ENCODE results near the gene IRF1. TPM values are rescaled to one million over a fixed set of nuclear protein-coding genes. Genes with fewer than 3 reads are reported as not detected.
A peak's percentile ranks its signal among the peaks of the same experiment; 100 is the strongest.

IRF1 gene
- total RNA-seq, 1 donor from 2014 or later = 58.9 TPM

DNA sequence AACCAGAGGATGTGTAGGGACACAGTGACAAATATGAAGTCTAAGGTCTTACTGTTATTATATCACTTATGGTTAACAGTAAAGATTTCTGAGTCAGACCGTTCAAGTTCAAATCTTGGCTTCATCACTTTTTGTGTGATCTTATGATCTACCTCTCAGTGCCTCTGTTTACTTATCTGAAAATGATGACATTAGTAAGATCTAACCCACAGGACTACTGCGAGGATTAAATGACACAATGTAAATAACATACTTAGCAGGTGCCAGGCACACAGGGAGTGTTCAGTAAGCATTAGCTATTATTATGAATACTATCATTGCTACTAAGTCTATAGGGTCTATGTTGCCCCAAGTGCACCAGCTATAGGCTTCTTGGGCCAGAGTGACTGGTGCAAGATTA lies 2.0 kb downstream of the IRF1 start:
- Mint-ChIP-seq H3K9me3 (ENCODE audit: unreplicated experiment) (no peaks in the 10 kb centered on the region), H3K4me1 (ENCODE audit: unreplicated experiment) (peaks cover 42% of the 10 kb centered on the region), H3K36me3 (ENCODE audit: unreplicated experiment) (peaks cover 44% of the 10 kb centered on the region), H3K27me3 (ENCODE audit: unreplicated experiment) (no peaks in the 10 kb centered on the region), H3K27ac (ENCODE audit: unreplicated experiment) (no peak overlapping the region), H3K4me3 (ENCODE audit: unreplicated experiment) (peak overlapping the region; percentile 85)
- TF ChIP-seq, protein P1, sequence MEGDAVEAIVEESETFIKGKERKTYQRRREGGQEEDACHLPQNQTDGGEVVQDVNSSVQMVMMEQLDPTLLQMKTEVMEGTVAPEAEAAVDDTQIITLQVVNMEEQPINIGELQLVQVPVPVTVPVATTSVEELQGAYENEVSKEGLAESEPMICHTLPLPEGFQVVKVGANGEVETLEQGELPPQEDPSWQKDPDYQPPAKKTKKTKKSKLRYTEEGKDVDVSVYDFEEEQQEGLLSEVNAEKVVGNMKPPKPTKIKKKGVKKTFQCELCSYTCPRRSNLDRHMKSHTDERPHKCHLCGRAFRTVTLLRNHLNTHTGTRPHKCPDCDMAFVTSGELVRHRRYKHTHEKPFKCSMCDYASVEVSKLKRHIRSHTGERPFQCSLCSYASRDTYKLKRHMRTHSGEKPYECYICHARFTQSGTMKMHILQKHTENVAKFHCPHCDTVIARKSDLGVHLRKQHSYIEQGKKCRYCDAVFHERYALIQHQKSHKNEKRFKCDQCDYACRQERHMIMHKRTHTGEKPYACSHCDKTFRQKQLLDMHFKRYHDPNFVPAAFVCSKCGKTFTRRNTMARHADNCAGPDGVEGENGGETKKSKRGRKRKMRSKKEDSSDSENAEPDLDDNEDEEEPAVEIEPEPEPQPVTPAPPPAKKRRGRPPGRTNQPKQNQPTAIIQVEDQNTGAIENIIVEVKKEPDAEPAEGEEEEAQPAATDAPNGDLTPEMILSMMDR (IDR thresholded peaks at IDR 0.05) = no peak
- DNase-seq (ENCODE audit: extremely low spot score, unreplicated experiment) = no peak

DNA sequence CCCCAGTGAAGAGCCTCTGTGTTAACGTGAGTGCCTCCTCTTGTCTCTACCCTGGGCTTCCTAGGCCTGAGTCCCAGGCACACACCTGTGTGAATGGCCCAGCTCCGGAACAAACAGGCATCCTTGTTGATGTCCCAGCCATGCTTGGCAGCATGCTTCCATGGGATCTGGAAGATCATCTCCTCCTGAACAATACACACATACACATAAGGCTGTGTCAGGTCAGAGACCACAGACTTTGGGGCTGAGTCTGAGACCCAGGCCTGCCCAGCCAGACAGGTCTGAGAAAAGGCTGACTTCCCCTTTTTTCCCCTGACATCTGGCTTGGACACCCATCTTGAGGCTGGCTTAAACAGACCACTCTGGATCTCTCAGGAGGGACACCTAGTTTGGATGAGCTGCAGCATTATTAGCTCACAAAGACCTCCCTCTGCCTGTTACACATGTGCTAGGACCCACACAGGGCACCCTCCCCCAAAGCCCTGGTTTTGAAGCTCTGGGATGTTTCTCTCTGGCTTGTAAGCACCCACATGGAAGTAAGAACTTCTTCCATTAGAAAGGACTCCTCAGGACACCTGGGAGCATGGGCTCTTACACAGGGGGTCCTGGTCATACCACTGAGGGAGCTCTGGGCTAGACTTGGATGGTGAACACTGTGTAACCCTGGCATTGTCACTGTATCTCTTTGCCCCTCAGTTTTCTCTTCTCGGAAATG lies 2.6 kb downstream of the IRF1 start:
- H3K4me3 Mint-ChIP-seq (ENCODE audit: unreplicated experiment) = peak overlapping the region; percentile 85

DNA sequence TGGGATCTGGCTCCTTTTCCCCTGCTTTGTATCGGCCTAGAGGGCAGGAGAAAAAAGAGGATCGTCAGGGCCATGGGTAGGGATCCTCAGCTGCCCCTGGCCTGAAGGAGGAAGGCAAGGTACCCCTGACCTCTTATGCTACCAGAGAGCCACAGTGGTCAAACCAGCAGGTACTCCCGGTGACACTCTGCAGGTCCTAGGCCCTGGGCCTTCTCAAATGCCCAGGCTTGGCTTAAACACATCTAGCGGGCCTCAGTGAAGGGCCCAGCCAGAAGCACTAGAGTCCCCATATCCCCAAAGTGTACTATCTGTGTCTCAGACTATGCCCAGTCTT lies 3.5 kb downstream of the IRF1 start:
- Mint-ChIP-seq H3K36me3 (ENCODE audit: unreplicated experiment) (peaks cover 53% of the 10 kb centered on the region), H3K4me3 (ENCODE audit: unreplicated experiment) (no peak overlapping the region), H3K9me3 (ENCODE audit: unreplicated experiment) (no peaks in the 10 kb centered on the region), H3K4me1 (ENCODE audit: unreplicated experiment) (peaks cover 39% of the 10 kb centered on the region), H3K27me3 (ENCODE audit: unreplicated experiment) (no peaks in the 10 kb centered on the region), H3K27ac (ENCODE audit: unreplicated experiment) (peak overlapping the region; percentile 34)
- TF ChIP-seq, protein P1 (IDR thresholded peaks at IDR 0.05) = no peak
- DNase-seq (ENCODE audit: extremely low spot score, unreplicated experiment) = no peak

More for the DNA sequence above, 2.6 kb downstream of the IRF1 start:
- no peaks in the 10 kb centered on the region for H3K9me3 Mint-ChIP-seq (ENCODE audit: unreplicated experiment)
- peaks cover 49% of the 10 kb centered on the region for H3K36me3 Mint-ChIP-seq (ENCODE audit: unreplicated experiment)
- no peaks in the 10 kb centered on the region for H3K27me3 Mint-ChIP-seq (ENCODE audit: unreplicated experiment)
- H3K27ac Mint-ChIP-seq (ENCODE audit: unreplicated experiment) = peak overlapping the region; percentile 10
- DNase-seq (ENCODE audit: extremely low spot score, unreplicated experiment) = no peak
- H3K4me1 Mint-ChIP-seq (ENCODE audit: unreplicated experiment) = peaks cover 42% of the 10 kb centered on the region
- TF ChIP-seq, protein P1 (IDR thresholded peaks at IDR 0.05) = no peak

DNA sequence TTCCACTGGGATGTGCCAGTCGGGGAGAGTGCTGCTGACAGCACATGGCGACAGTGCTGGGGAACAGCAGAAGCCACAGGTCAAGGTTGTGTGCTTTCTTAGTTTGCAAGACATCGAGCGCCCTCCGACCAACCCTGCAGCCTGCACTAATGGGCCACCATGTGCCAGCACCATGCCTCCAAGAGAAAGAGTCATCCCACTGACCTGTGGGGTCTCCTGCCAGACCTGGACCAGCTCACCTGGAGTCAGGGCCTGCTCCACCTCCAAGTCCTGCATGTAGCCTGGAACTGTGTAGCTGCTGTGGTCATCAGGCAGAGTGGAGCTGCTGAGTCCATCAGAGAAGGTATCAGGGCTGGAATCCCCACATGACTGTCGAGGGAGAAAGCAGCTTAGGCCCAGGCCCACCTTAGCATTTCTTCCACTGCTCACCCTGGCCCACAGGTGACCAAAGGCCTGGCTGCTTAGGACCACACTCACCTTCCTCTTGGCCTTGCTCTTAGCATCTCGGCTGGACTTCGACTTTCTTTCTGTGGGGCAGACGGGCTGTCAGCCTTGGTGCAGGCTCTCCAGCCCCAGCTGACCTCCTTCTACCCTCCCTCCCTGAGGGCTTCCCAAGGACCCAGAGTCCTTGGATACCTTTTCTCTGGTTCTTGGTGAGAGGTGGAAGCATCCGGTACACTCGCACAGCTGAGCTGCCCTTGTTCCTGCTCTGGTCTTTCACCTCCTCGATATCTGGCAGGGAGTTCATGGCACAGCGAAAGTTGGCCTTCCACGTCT lies 4.1 kb downstream of the IRF1 start:
- Mint-ChIP-seq H3K36me3 (ENCODE audit: unreplicated experiment) (peaks cover 53% of the 10 kb centered on the region), H3K27me3 (ENCODE audit: unreplicated experiment) (no peaks in the 10 kb centered on the region)
- no peak for DNase-seq (ENCODE audit: extremely low spot score, unreplicated experiment)

More for the DNA sequence above, 4.1 kb downstream of the IRF1 start:
- peaks cover 38% of the 10 kb centered on the region for H3K4me1 Mint-ChIP-seq (ENCODE audit: unreplicated experiment)
- TF ChIP-seq, protein P1 (IDR thresholded peaks at IDR 0.05) = no peak
- H3K9me3 Mint-ChIP-seq (ENCODE audit: unreplicated experiment) = no peaks in the 10 kb centered on the region
- no peak overlapping the region for H3K4me3 Mint-ChIP-seq (ENCODE audit: unreplicated experiment)
- H3K27ac Mint-ChIP-seq (ENCODE audit: unreplicated experiment) = peak overlapping the region; percentile 34
